H1 (cell line): Measurements from ENCODE around the gene MCHR1. TPM values are rescaled to one million over a fixed set of nuclear protein-coding genes. Genes with fewer than 3 reads are reported as not detected.

Experiments used
- CTCF ChIA-PET: fragments of 300-600 bp; sonication (Branson Sonifier 250); formaldehyde crosslinking; loops from one replicate; lab custom pipeline; 2021; ENCODE audit not compliant: partially characterized antibody; lab: Charles Lee
- POLR2A ChIA-PET: fragments of 300-600 bp; sonication (Branson Sonifier 250); formaldehyde crosslinking; loops from one replicate; lab custom pipeline; 2021; ENCODE audit warnings: inconsistent platforms; ENCODE audit not compliant: partially characterized antibody; lab: Charles Lee
- DNase-seq, 2 experiments: peaks; one replicate each; pipeline versions ENCODE4 v3.0.0 to v3.0.0-alpha.2; 2010 to 2022; ENCODE audit warnings: low spot score in 2 of 2, low read depth in 1 of 2, mixed read lengths in 1 of 2
- FAIRE-seq: peaks from 2 replicates; lab custom pipeline; 2011; peaks lifted over from hg19 to GRCh38; lab: Jason Lieb, UNC
- H2AFZ ChIP-seq: 2 replicates; pipeline ENCODE4 v1.8.1; 2012; ENCODE audit warnings: low read length, inconsistent platforms
- H2AK5ac ChIP-seq: 2 replicates; pipeline ENCODE4 v1.6.1; 2013; ENCODE audit warnings: low read depth, low read length
- H2BK120ac ChIP-seq: replicated peaks from 2 replicates; pipeline ENCODE3; 2013; ENCODE audit warnings: low read depth, low read length, inconsistent platforms
- H2BK12ac ChIP-seq: 2 replicates; pipeline ENCODE4 v1.6.1; 2013; ENCODE audit warnings: low read depth, low read length
- H2BK15ac ChIP-seq: 2 replicates; pipeline ENCODE4 v1.6.1; 2013; ENCODE audit warnings: low read length
- H2BK20ac ChIP-seq: 2 replicates; pipeline ENCODE4 v1.6.1; 2013; ENCODE audit warnings: low read length
- H2BK5ac ChIP-seq: 2 replicates; pipeline ENCODE4 v1.6.1; 2013; ENCODE audit warnings: low read depth, low read length
- H3K14ac ChIP-seq: 2 replicates; pipeline ENCODE4 v1.6.1; 2013; ENCODE audit warnings: inconsistent platforms; ENCODE audit not compliant: insufficient read length
- H3K18ac ChIP-seq: 2 replicates; pipeline ENCODE4 v1.6.1; 2013; ENCODE audit warnings: low read length; ENCODE audit errors: extremely low read depth
- H3K23ac ChIP-seq: 2 replicates; pipeline ENCODE4 v1.6.1; 2013; ENCODE audit warnings: inconsistent platforms; ENCODE audit not compliant: insufficient read length
- H3K23me2 ChIP-seq: 2 replicates; pipeline ENCODE4 v1.6.1; 2013; ENCODE audit warnings: low read depth, low read length
- H3K27ac ChIP-seq: 2 replicates; pipeline ENCODE4 v1.6.1; 2011; ENCODE audit warnings: low read depth, low read length, inconsistent platforms
- H3K27me3 ChIP-seq, 4 experiments: replicated peaks in 1 of 4; 1 replicate in 1 of 4; 2 replicates in 3 of 4; pipeline versions ENCODE4 v1.6.1 to v1.8.1; 2011 to 2013; ENCODE audit warnings: low read length in 3 of 4, mild to moderate bottlenecking in 3 of 4, inconsistent platforms in 2 of 4, mixed read lengths in 2 of 4, moderate library complexity in 1 of 4; ENCODE audit not compliant: control insufficient read depth in 3 of 4, insufficient read depth in 3 of 4; ENCODE audit errors: extremely low read depth in 1 of 4
- H3K36me3 ChIP-seq, 4 experiments: 2 replicates each; pipeline versions ENCODE4 v1.6.1 to v1.8.1; 2011 to 2013; ENCODE audit warnings: mild to moderate bottlenecking in 4 of 4, low read length in 3 of 4, moderate library complexity in 2 of 4, control low read depth in 1 of 4, inconsistent platforms in 1 of 4; ENCODE audit not compliant: insufficient read depth in 4 of 4, control insufficient read depth in 2 of 4
- H3K4ac ChIP-seq: replicated peaks from 2 replicates; pipeline ENCODE3; 2013; ENCODE audit warnings: low read length, low read depth, mixed read lengths, inconsistent platforms; ENCODE audit not compliant: insufficient read length
- H3K4me1 ChIP-seq, 4 experiments: replicated peaks in 1 of 4; 1 replicate in 1 of 4; 2 replicates in 3 of 4; pipeline versions ENCODE4 v1.6.1 to v1.8.1; 2011 to 2013; ENCODE audit warnings: low read length in 3 of 4, inconsistent platforms in 2 of 4, mixed read lengths in 1 of 4; ENCODE audit not compliant: insufficient read depth in 4 of 4, control insufficient read depth in 3 of 4
- H3K4me2 ChIP-seq, 2 experiments: 2 replicates each; pipeline versions ENCODE4 v1.6.1 to v1.8.1; 2011 to 2013; ENCODE audit warnings: low read depth in 2 of 2, low read length in 2 of 2, control low read depth in 1 of 2, inconsistent platforms in 1 of 2, mild to moderate bottlenecking in 1 of 2; ENCODE audit not compliant: insufficient read depth in 1 of 2
- H3K4me3 ChIP-seq, 4 experiments: fragments of 200-600, 300-600 bp in 1 of 4; sonication (generic), shearing (Covaris generic), sonication (Bioruptor Twin) in 1 of 4; 2 replicates each; pipeline versions ENCODE4 v1.5.1 to v1.8.1; 2011 to 2016; ENCODE audit warnings: low read length in 4 of 4, low read depth in 3 of 4, control low read depth in 2 of 4, inconsistent platforms in 2 of 4, mild to moderate bottlenecking in 2 of 4, mixed read lengths in 1 of 4, moderate library complexity in 1 of 4; ENCODE audit not compliant: insufficient read depth in 2 of 4; ENCODE audit errors: extremely low read depth in 1 of 4
- H3K56ac ChIP-seq: replicated peaks from 2 replicates; pipeline ENCODE3; 2013; ENCODE audit warnings: low read depth, mild to moderate bottlenecking, mixed read lengths, low read length, inconsistent platforms; ENCODE audit not compliant: insufficient read length
- H3K79me1 ChIP-seq: 2 replicates; pipeline ENCODE4 v1.6.1; 2013; ENCODE audit warnings: low read depth, low read length, control low read depth
- H3K79me2 ChIP-seq, 2 experiments: 2 replicates each; pipeline versions ENCODE4 v1.6.1 to v1.8.1; 2012 to 2013; ENCODE audit warnings: low read length in 2 of 2, mild to moderate bottlenecking in 2 of 2, inconsistent platforms in 1 of 2; ENCODE audit not compliant: insufficient read depth in 2 of 2, control insufficient read depth in 1 of 2
- H3K9ac ChIP-seq, 4 experiments: replicated peaks in 1 of 4; 1 replicate in 1 of 4; 2 replicates in 3 of 4; pipeline versions ENCODE4 v1.6.1 to v1.8.1; 2011 to 2013; ENCODE audit warnings: low read depth in 3 of 4, low read length in 3 of 4, control low read depth in 2 of 4, mild to moderate bottlenecking in 2 of 4, moderate library complexity in 2 of 4, inconsistent platforms in 1 of 4; ENCODE audit errors: extremely low read depth in 1 of 4
- H3K9me3 ChIP-seq, 2 experiments: 2 replicates each; pipeline versions ENCODE4 v1.6.1 to v1.8.1; 2012 to 2013; ENCODE audit warnings: mild to moderate bottlenecking in 2 of 2, moderate library complexity in 2 of 2, control low read depth in 1 of 2, inconsistent platforms in 1 of 2, low read depth in 1 of 2, low read length in 1 of 2, mixed read lengths in 1 of 2; ENCODE audit not compliant: insufficient read depth in 2 of 2
- H4K20me1 ChIP-seq, 2 experiments: replicated peaks in 1 of 2; 2 replicates each; pipeline versions ENCODE3 to v1.8.1; 2011 to 2013; ENCODE audit warnings: inconsistent platforms in 2 of 2, low read length in 2 of 2, mild to moderate bottlenecking in 1 of 2; ENCODE audit not compliant: insufficient read depth in 2 of 2, control insufficient read depth in 1 of 2
- H4K5ac ChIP-seq: 2 replicates; pipeline ENCODE4 v1.6.1; 2013; ENCODE audit warnings: low read length, low read depth, mixed read lengths, inconsistent platforms; ENCODE audit not compliant: insufficient read length
- H4K8ac ChIP-seq: 2 replicates; pipeline ENCODE4 v1.8.0; 2013; ENCODE audit warnings: mild to moderate bottlenecking, moderate library complexity, low read length, inconsistent platforms; ENCODE audit not compliant: insufficient read depth; ENCODE audit errors: extremely low read depth
- H4K91ac ChIP-seq: replicated peaks from 2 replicates; pipeline ENCODE3; 2013; ENCODE audit warnings: low read length, mixed read lengths, inconsistent platforms; ENCODE audit not compliant: insufficient read length
- RAD21 ChIP-seq, 2 experiments: IDR thresholded peaks in 1 of 2; conservative IDR thresholded peaks in 1 of 2; 2 replicates each; pipeline ENCODE4 v1.6.1; 2011; ENCODE audit warnings: low read depth in 2 of 2, low read length in 2 of 2, improper control_type of control experiment in 1 of 2, inconsistent platforms in 1 of 2, mild to moderate bottlenecking in 1 of 2, moderate library complexity in 1 of 2
- WGBS, 2 experiments: shearing (Covaris generic) in 1 of 2; methylation state at CpG; one replicate each; pipeline versions ENCODE4 v1.1.6 to v1.1.7; 2013 to 2015; ENCODE audit warnings: low lambda C conversion rate in 2 of 2, mixed read lengths in 2 of 2, inconsistent platforms in 1 of 2, low coverage in 1 of 2, missing lambda C conversion rate in 1 of 2; ENCODE audit not compliant: insufficient replicate concordance in 2 of 2, insufficient coverage in 1 of 2, insufficient read length in 1 of 2; ENCODE audit errors: extremely low coverage in 1 of 2, missing lambda C conversion rate in 1 of 2; 5-methylcytosine and 5-hydroxymethylcytosine counted together
- polyA plus RNA-seq, 7 experiments: library from polyadenylated mRNA; depleted of rRNA in 3 of 7; stranded (reverse) in 5 of 7; unstranded in 2 of 7; fragments of >200 nt in 5 of 7; fragments of 200-250 nt in 2 of 7; gene quantifications; 1 replicate in 5 of 7; 2 replicates in 1 of 7; 4 replicates in 1 of 7; pipeline versions ENCODE4 v1.2.1 to v1.2.3, GENCODE V29; 2011 to 2013; ENCODE audit warnings: missing spikeins in 2 of 7, mixed read lengths in 2 of 7
- total RNA-seq: library from RNA; stranded (reverse); fragmentation: NEBNext Ultra II Directional; extraction: Animal tissue kit (Norgen Biotek cat#: 25700); gene quantifications from 2 replicates; pipeline ENCODE4 v1.2.1, GENCODE V29; 2021

MCHR1 gene
- total and polyA plus RNA-seq, 2 of the 8 experiments (the other 6 are each of a cell fraction or from before 2014, with no cell fraction given), result 0.91 to 7.6 TPM

- Histone ChIP-seq H2BK5ac (no peak overlapping the region), H3K79me1 (no peaks in the 10 kb centered on the region), H2BK15ac (0 out of 2 replicates have a peak overlapping the region, but pooled peaks have one; percentile 34), H3K56ac (no peak overlapping the region), H3K9me3 (no peaks in the 10 kb centered on the region), H3K18ac (no peak overlapping the region), H3K4me3 (no peak overlapping the region), H3K14ac (no peak overlapping the region), H2BK20ac (peak overlapping the region; percentile 91; the same call in 1 of the 2 replicates), H4K5ac (no peak overlapping the region), H3K27me3 (no peaks in the 10 kb centered on the region), H4K8ac (no peak overlapping the region), H3K27ac (no peak overlapping the region), H2AFZ (no peak overlapping the region; the same call in 1 of the 2 replicates), H4K91ac (no peak overlapping the region), H3K23me2 (no peaks in the 10 kb centered on the region), H3K9ac (no peak overlapping the region), H4K20me1 (no peaks in the 10 kb centered on the region), H2BK12ac (peak overlapping the region; percentile 93), H3K4ac (no peak overlapping the region), H3K79me2 (no peaks in the 10 kb centered on the region), H2BK120ac (no peak overlapping the region), H3K4me1 (peaks cover 3 to 14% (median 9%) of the 10 kb centered on the region in 4 experiments; a peak in 6 of 7 replicates), H2AK5ac (peak overlapping the region; percentile 60; the same call in 1 of the 2 replicates), H3K23ac (no peak overlapping the region), H3K4me2 (no peak overlapping the region), H3K36me3 (no peaks in the 10 kb centered on the region; a peak in 1 of 8 replicates)
- WGBS, 2 experiments, result 80% methylated on average over 13 of the region's 13 CpGs; no CpG with 5 or more reads in 1 of the 2 experiments
- no peak for FAIRE-seq
- ChIA-PET CTCF (interaction anchor here (0.6 to 1.4 kb wide), 4 partner anchors 8 to 19 kb away, joined by 3 read pairs; no protein-coding TSS in a partner anchor), POLR2A (no interaction called here)
- DNase-seq, result no peak
- peak in 1 of 2 experiments; percentile 26; a peak in 1 of 4 replicates for TF ChIP-seq RAD21 (IDR thresholded peaks at IDR 0.05 in 1 of 2, conservative IDR thresholded peaks at IDR 0.05 in 1 of 2; ENCODE audit: low read depth in 2 of 2, low read length in 2 of 2)
Measured at GRCh38 chr22:40723396-40723933, 44.2 kb downstream of the MCHR1 start.
